GM23248 (cell line): ENCODE data around the gene UBAC2. TPM values are rescaled to one million over a fixed set of nuclear protein-coding genes. Genes with fewer than 3 reads are reported as not detected.

Experiments
- DNase-seq: peaks from one replicate; pipeline ENCODE4 v3.0.0-alpha.2; 2015
- H2AFZ ChIP-seq: fragments of 200-600 bp; sonication (generic); 2 replicates; pipeline ENCODE4 v1.6.1; 2016; ENCODE audit warnings: antibody characterized with exemption
- H3F3A ChIP-seq: fragments of 200-600 bp; sonication (generic); 2 replicates; pipeline ENCODE4 v1.6.1; 2016; ENCODE audit warnings: mild to moderate bottlenecking, antibody characterized with exemption, mixed run types; ENCODE audit not compliant: insufficient read depth
- H3K27ac ChIP-seq: fragments of 200-600 bp; sonication (generic); 2 replicates; pipeline ENCODE4 v1.5.1; 2016; ENCODE audit warnings: mild to moderate bottlenecking
- H3K27me3 ChIP-seq: fragments of 200-600 bp; sonication (generic); replicated peaks from 2 replicates; pipeline ENCODE4 v1.6.1; 2016; ENCODE audit warnings: mild to moderate bottlenecking; ENCODE audit not compliant: insufficient read depth
- H3K36me3 ChIP-seq: fragments of 200-600 bp; sonication (generic); 2 replicates; pipeline ENCODE4 v1.6.1; 2016; ENCODE audit warnings: low read depth, mild to moderate bottlenecking
- H3K4me1 ChIP-seq: fragments of 200-600 bp; sonication (generic); 2 replicates; pipeline ENCODE4 v1.6.1; 2016; ENCODE audit warnings: mild to moderate bottlenecking; ENCODE audit not compliant: insufficient read depth
- H3K4me2 ChIP-seq: fragments of 200-600 bp; sonication (generic); one replicate; pipeline ENCODE4 v1.6.1; 2016; ENCODE audit warnings: mild to moderate bottlenecking; ENCODE audit not compliant: unreplicated experiment
- H3K4me3 ChIP-seq: fragments of 200-600 bp; sonication (generic); 2 replicates; pipeline ENCODE4 v1.5.1; 2016; ENCODE audit warnings: mild to moderate bottlenecking
- H3K79me2 ChIP-seq: fragments of 200-600 bp; sonication (generic); 2 replicates; pipeline ENCODE4 v1.6.1; 2016; ENCODE audit warnings: mild to moderate bottlenecking; ENCODE audit not compliant: insufficient read depth
- H3K9ac ChIP-seq: fragments of 200-600 bp; sonication (generic); 2 replicates; pipeline ENCODE4 v1.6.1; 2016; ENCODE audit warnings: mild to moderate bottlenecking
- H3K9me2 ChIP-seq: fragments of 200-600 bp; sonication (generic); 2 replicates; pipeline ENCODE4 v1.6.1; 2016; ENCODE audit warnings: mixed run types, mild to moderate bottlenecking, moderate library complexity; ENCODE audit not compliant: insufficient read depth
- H3K9me3 ChIP-seq: fragments of 200-600 bp; sonication (generic); one replicate; pipeline ENCODE4 v1.6.1; 2017; ENCODE audit warnings: low read depth
- H4K20me1 ChIP-seq: fragments of 200-600 bp; sonication (generic); 2 replicates; pipeline ENCODE4 v1.6.0; 2016; ENCODE audit not compliant: insufficient read depth
- EZH2 ChIP-seq: fragments of 200-600 bp; sonication (generic); IDR thresholded peaks from 2 replicates; pipeline ENCODE4 v1.6.1; 2018; ENCODE audit warnings: antibody characterized with exemption, mild to moderate bottlenecking; ENCODE audit not compliant: insufficient read depth, poor library complexity, severe bottlenecking
- EZH2phosphoT487 ChIP-seq: fragments of 200-600 bp; sonication (generic); IDR thresholded peaks from 2 replicates; pipeline ENCODE4 v1.6.1; 2018; ENCODE audit warnings: antibody characterized with exemption, moderate library complexity, mild to moderate bottlenecking, low read depth; ENCODE audit not compliant: insufficient read depth
- WGBS, 2 experiments: methylation state at CpG; one replicate each; pipeline ENCODE4 v1.1.6; 2015 to 2017; ENCODE audit warnings: low lambda C conversion rate in 2 of 2, low coverage in 1 of 2; ENCODE audit errors: missing lambda C conversion rate in 2 of 2; 5-methylcytosine and 5-hydroxymethylcytosine counted together
- in situ Hi-C: fragments of 300-500 bp; cut with MboI; formaldehyde crosslinking; loops from 2 replicates; pipeline ENCODE4 v1.15.0; 2020
- polyA plus RNA-seq: library from polyadenylated mRNA; unstranded; fragments of >200 nt; fragmentation: Nextera tagmentation; extraction: Ambion mirVana; gene quantifications from 2 replicates; pipeline ENCODE4 v1.2.1, GENCODE V29; 2016
- total RNA-seq: library from RNA; depleted of rRNA; stranded (reverse); fragments of >200 nt; shearing (Covaris generic); gene quantifications from 2 replicates; pipeline ENCODE4 v1.2.3, GENCODE V29; 2014

Gene UBAC2
- total and polyA plus RNA-seq, 2 experiments from 2014 or later = 66.1 to 95.9 TPM

GRCh38 chr13:99199541-99200431 is 868 bp upstream of the UBAC2 start:
- 5% methylated on average over 32 to 37 of the region's 37 CpGs for WGBS, 2 experiments
- H3K9me2 ChIP-seq = no peaks in the 10 kb centered on the region
- peaks cover 23% of the 10 kb centered on the region for H3F3A ChIP-seq
- DNase-seq = peak; percentile 55
- H2AFZ ChIP-seq = peak overlapping the region; percentile 94
- peak overlapping the region; percentile 90 for H3K27ac ChIP-seq
- peak overlapping the region; percentile 87 for H3K4me3 ChIP-seq
- H3K27me3 ChIP-seq = no peaks in the 10 kb centered on the region
- peaks cover 38% of the 10 kb centered on the region for H3K79me2 ChIP-seq
- peak overlapping the region; percentile 98 for H3K9ac ChIP-seq
- in situ Hi-C loops = no loop called here
- H3K9me3 ChIP-seq = no peaks in the 10 kb centered on the region
- H3K4me2 ChIP-seq = peak overlapping the region; percentile 89
- TF ChIP-seq EZH2phosphoT487 (no peak), EZH2 (no peak)
- no peaks in the 10 kb centered on the region for H4K20me1 ChIP-seq
- no peaks in the 10 kb centered on the region for H3K36me3 ChIP-seq
- peaks cover 13% of the 10 kb centered on the region for H3K4me1 ChIP-seq

GRCh38 chr13:99203601-99204579 is 3.2 kb downstream of the UBAC2 start:
- WGBS, 2 experiments = 94 to 95% methylated on average over 9 of the region's 9 CpGs
- in situ Hi-C loops = no loop called here
- Histone ChIP-seq H3K36me3 (no peaks in the 10 kb centered on the region), H3K4me2 (no peak overlapping the region), H2AFZ (no peak overlapping the region), H3K79me2 (peaks cover 78% of the 10 kb centered on the region), H3K27me3 (no peaks in the 10 kb centered on the region), H3K9me3 (no peaks in the 10 kb centered on the region), H3K27ac (no peak overlapping the region), H3F3A (peaks cover 18% of the 10 kb centered on the region), H3K4me3 (no peak overlapping the region), H3K9me2 (no peaks in the 10 kb centered on the region), H4K20me1 (no peaks in the 10 kb centered on the region), H3K9ac (no peak overlapping the region), H3K4me1 (peaks cover 13% of the 10 kb centered on the region)
- no peak for DNase-seq
- TF ChIP-seq EZH2phosphoT487 = no peak
- no peak for TF ChIP-seq EZH2

GRCh38 chr13:99205621-99206220 is 5.1 kb downstream of the UBAC2 start:
- Histone ChIP-seq H3K4me3 (no peak overlapping the region), H3F3A (0 out of 2 replicates have a peak, but pooled peaks cover 7% of the 10 kb centered on the region), H3K9ac (no peak overlapping the region), H3K9me2 (no peaks in the 10 kb centered on the region), H3K79me2 (peaks cover 96% of the 10 kb centered on the region), H3K27ac (no peak overlapping the region), H2AFZ (no peak overlapping the region), H3K9me3 (no peaks in the 10 kb centered on the region), H4K20me1 (no peaks in the 10 kb centered on the region), H3K27me3 (no peaks in the 10 kb centered on the region), H3K4me2 (no peak overlapping the region), H3K36me3 (no peaks in the 10 kb centered on the region), H3K4me1 (peaks cover 7% of the 10 kb centered on the region; the same call in 1 of the 2 replicates)
- TF ChIP-seq EZH2 (no peak), EZH2phosphoT487 (no peak)
- in situ Hi-C loops = no loop called here
- 91 to 96% methylated on average over 22 of the region's 22 CpGs for WGBS, 2 experiments
- no peak for DNase-seq

GRCh38 chr13:99206226-99206625 is 5.6 kb downstream of the UBAC2 start:
- no peaks in the 10 kb centered on the region for H3K36me3 ChIP-seq
- 0 out of 2 replicates have a peak, but pooled peaks cover 5% of the 10 kb centered on the region for H3F3A ChIP-seq
- no peak overlapping the region for H3K9ac ChIP-seq
- TF ChIP-seq EZH2 (no peak), EZH2phosphoT487 (no peak)
- in situ Hi-C loops = no loop called here
- H2AFZ ChIP-seq = no peak overlapping the region
- no peak overlapping the region for H3K4me2 ChIP-seq
- no peaks in the 10 kb centered on the region for H3K9me3 ChIP-seq
- H3K4me3 ChIP-seq = no peak overlapping the region
- H3K9me2 ChIP-seq = no peaks in the 10 kb centered on the region
- H3K27me3 ChIP-seq = no peaks in the 10 kb centered on the region
- DNase-seq = no peak
- H3K79me2 ChIP-seq = peaks cover 96% of the 10 kb centered on the region
- no peak overlapping the region for H3K27ac ChIP-seq
- WGBS, 2 experiments = 93 to 96% methylated on average over 8 of the region's 8 CpGs
- no peaks in the 10 kb centered on the region for H4K20me1 ChIP-seq
- H3K4me1 ChIP-seq = peaks cover 7% of the 10 kb centered on the region; the same call in 1 of the 2 replicates
